Fibroblast of the conjunctiva (primary cell): ENCODE results near the gene CAPZB.

Source experiments
- DNase-seq: peaks from one replicate; pipeline ENCODE4 v3.0.0-alpha.2; 2010; ENCODE audit warnings: low read depth

The CAPZB gene

DNA sequence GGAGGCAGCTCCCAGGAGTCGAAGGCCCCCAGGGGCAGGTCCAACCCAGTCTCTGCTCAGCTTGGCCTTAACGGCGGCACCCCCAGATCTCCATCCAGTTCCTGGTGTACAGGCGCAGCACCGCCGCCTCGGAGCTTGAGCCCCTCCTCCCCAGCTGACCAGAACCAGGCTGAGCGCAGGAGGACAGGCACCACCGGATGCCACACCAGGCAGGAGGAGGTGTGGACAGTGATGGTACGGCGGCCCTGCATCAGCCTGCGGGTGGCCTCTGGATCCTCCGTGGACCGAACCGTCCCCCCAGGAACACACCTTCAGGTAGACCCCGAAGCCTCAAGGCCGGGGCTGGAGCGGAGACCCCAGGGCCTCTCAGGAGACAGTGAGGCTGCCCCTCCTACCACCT, 156.9 kb downstream of the CAPZB start:
- no peak for DNase-seq

DNA sequence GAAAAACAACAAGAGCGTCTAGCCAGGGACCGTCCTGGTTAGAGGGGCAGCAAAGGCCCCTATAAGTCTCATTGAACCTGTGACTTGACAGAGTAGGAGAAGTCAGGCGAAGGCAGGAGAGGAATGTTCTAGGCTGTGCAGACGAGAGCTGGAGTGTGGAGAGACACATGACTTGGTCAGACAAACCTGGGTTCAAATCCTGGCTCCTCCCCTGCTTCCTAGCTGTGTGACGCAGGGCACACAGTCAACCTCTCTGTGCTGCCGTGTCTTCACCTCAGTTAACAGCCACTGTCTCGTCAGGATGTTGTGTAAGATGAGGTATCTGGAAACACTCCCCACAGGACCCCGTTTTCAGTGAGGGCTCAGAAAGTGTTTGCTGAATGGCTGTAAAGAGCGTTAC, 157.6 kb downstream of the CAPZB start:
- DNase-seq, result no peak

DNA sequence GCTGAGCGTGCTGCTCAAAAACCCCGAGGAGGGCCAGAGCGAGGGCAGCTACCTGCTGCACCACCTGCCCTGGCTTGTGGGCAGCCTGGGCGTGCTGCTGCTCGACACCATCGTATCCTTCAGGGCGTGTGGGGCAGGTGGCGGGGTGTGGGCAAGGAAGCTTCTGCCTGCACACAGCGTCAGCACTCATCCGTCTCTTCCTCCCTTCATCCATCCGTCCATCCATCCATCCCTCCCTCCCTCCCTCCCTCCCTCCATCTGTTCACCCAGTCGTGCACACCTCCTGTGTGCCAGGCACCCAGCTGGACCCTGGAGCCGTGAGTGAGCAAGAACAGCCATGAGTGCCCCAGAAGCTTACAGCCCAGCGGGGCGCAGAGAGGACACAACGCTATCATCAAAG, 158.0 kb downstream of the CAPZB start:
- no peak for DNase-seq

DNA sequence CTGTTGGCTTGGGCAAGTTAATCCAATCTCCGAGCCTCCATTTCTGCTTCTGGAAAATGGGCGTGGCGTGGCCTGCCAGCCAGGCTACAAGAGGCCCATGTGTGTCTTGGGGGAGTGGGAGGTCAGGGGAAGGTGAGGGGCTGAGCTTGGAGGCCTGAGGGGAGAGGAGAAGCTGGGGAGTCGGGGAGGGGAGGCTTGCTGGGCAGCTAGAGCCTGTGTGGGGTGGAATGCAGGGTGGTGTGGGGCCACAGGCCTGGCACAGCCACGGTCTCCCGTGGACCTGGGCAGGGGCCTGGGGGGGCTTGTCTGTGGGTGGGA, 158.6 kb downstream of the CAPZB start:
- DNase-seq, result no peak

DNA sequence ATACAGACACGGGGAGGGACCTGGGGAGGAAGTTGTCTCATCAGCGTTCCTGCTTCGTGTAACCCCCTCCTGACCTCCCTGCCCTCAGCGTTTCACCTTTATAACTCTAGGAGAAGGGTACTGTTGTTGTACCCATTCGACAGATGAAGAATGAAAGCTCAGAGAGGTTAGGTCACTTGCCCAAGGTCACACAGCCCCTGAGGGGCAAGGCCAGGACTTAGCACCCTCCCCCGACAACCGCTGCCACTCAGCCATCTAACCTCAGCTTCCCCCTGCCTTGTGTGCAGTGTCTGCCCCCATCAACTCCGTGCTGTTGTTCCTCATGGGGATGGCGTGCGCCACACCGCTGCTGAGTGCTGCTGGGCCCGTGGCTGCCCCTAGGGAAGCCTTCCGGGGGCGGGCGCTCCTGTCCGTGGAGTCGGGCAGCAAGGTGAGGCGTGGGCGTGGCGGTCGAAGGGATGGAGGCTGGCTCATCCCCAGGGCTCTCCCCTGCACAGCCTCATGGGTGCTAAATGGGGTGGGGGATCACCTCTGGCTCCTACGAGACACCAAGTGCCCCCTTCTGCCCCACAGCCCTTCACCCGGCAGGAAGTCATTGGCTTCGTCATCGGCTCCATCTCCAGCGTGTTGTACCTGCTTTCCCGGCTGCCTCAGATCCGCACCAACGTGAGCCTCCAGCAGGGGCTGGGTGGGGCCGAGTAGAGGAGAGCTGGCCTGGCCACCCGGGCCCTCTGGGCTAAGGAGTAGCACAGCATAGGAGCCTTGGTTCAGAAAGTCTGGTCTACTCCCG, 159.2 kb downstream of the CAPZB start:
- DNase-seq, result no peak

DNA sequence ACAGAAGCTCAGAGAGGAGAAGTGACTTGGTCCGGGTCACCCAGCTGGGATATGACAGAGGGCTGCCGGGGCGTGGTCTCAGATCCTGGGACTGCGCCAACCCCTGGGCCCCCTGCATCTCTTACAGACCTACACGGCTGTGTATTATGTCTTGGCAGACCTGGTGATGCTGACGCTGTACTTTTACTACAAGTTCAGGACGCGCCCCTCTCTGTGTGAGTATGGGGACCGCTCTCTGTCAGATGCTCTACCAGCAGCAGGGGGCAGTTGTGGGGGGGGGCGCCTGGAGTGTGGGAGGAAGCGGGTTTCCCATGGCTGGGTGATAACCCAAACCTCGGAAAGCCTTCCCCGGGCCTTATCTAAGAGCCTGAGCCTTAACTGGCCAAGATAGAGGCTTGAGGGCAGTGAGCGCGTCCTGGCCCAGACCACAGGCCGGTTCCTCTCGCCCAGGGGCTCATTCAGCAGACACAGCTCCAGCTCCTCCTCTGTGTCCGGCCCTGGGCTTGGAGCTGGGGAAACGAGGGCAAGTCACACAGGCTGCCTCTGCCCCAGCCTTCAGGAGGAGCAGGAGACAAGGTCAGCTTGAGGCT, 159.9 kb downstream of the CAPZB start:
- no peak for DNase-seq

DNA sequence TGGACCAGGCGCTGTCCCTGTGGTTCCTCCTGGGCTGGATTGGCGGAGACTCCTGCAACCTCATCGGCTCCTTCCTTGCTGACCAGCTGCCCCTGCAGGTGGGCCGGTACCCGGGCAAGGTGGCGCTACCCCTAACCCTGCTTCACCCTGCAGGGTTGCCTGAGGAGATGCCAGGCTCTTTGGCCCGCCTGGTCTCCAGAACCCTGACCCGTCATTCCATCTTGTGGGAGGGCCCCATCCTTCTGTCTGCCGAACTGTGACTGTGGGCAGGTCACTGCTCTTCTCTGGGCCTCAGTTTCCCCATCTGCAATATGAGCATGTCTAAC, 160.7 kb downstream of the CAPZB start:
- no peak for DNase-seq

DNA sequence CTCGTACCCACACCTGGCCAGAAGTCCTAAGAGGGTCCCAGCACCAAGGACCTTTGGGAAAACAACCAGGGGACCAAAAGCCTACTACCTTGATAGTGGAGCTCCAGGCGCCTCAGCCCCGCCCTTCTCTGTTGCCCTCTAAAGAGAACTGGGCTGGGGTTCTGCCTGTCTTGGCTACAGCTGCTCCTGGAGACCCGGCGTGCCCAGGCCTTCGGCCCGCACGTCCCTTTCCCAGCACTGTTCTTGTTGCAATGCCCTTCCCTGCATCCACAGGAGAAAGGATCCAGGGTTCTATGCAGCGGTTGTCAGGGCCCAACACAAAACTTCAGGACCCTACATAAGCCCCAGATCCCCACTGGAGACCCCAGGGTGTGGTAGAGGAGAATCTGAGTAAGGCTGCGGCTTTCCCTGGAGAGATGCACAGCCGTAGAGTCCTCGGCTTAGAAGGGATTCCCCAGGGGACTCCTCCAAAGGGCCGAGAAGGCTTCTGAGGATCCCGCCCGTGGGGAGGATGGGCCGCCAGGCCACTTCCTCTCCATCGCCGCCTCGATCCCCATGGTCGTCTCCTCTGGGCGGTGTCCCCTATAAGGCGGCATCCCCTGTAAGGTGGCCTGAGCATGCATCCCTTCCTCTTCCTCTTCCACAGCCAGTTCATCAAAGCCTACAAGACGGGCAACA, 161.2 kb downstream of the CAPZB start:
- no peak for DNase-seq

DNA sequence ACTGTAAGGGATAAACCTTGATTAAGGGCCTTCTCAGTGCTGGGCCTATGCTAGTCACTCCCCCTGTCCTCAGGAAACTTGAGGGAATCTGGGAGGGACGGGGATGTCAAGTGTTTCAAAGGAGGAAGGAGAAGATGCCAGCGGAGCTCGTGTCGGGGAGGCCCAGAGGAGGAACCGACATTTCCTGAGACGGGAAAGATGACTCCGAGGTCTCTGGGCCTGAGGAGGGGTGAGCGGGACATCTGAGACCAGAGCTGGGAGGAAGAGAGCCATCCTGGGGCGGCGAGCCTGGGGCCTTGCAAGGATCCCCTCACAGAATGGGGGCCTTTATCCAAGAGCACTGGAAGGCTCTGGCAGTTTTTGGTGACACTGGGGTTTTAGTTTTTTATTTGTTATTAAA, 162.9 kb downstream of the CAPZB start:
- DNase-seq, result no peak

DNA sequence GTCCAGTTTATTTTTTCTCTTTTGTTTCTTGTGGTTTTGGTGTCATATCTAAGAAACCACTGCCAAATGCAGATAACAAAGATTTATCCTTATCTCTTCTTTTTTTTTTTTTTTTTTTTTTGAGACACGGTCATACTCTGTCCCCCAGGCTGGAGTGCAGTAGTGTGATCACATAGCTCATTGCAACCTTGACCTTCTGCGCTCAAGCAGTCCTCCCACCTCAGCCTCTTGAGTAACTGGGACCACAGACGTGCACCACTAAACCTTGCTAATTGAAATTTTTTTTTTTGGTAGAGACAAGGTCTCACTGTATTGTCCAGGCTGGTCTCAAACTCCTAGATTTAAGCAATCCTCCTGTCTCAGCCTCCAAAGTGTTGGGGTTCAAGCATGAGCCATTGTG, 164.3 kb downstream of the CAPZB start:
- no peak for DNase-seq

DNA sequence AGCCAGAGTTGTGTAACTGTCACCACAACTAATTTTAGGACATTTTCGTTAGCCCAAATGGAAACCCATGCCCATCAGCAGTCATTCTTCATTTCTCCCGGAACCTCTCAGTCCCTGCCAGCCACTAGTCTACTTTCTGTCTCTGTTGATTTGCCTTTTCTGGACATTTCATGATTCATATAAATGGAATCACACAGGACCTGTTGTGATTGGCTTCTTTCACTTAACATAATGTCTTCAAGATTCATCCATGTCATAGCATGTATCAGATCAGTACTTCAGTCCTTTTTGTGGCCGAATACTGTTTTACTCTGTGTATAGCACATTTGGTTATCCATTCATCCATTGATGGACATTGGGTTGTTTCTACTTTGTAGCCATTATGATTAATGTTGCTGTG, 166.1 kb downstream of the CAPZB start:
- no peak for DNase-seq

DNA sequence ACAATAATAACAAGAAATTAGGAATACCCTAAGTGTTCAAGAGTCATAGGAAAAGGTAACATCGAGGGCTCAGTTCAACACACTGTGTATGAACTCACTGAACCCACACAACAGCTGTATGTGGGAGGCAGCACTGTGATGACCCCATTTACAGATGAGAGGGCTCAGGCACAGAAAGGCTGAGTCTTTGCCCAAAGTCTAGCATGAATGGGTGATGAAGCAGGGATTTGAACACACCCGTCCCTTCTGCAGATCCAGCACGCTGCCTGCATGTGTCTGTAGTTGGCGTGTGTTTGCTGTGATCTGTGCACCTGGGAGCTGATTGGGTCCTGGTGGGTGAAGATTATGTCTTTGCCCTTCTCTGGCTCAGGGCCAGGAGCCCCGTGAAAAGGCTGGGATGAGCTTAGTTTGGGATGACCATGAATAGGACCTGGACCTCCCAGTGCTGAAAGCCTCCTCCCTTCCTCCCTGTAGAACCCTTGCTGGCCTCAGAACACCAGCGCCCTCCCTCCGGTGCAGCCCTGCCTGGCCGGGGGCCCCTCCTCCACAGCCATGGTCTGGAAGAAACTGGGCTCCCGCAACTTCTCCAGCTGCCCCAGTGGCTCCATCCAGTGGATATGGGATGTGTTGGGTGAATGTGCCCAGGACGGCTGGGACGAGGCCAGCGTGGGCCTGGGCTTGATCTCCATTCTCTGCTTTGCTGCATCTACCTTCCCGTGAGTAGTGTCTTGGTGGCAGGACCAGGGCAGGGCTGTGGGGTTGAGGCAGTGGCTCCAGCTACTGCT, 168.0 kb downstream of the CAPZB start:
- DNase-seq, result no peak

DNA sequence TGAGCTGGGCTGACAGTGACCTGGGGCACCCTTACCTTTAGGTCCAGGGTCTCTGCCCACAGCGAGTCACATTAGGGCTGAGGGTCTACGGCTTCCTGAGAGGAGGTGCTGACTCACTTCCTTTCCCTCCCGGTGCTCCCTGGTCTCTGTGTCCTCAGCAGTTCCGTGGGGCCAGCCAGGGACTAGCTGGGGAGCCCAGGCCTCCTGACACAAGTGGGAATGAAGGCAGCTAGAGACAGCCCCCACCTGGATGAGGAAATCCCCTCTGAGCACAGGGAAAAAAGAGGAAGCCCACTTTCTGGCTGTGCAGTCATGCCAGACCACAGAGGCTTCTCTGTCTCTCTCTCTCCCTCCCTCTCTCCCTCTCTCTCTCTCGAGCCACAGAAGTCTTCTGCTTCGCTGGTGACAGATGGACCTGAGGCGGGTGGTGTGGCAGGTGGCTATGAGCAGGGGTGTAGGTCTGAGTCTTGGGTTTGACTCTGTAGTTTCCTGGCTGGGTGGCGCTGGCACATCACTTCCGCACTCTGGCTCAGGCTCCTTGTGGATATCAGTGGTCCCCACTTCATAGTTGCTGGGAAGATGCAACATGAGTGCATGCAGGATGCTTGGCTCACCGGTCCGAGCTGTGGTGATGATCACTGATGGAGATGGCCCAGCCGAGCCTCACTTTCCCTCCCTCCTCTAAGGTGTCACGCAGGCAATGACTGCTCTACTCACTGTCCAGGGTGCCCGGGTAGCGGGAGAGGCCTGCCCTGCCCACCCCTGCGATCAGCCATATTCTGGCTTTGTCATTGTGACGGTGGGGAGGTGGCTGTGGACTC, 169.8 kb downstream of the CAPZB start:
- no peak for DNase-seq

DNA sequence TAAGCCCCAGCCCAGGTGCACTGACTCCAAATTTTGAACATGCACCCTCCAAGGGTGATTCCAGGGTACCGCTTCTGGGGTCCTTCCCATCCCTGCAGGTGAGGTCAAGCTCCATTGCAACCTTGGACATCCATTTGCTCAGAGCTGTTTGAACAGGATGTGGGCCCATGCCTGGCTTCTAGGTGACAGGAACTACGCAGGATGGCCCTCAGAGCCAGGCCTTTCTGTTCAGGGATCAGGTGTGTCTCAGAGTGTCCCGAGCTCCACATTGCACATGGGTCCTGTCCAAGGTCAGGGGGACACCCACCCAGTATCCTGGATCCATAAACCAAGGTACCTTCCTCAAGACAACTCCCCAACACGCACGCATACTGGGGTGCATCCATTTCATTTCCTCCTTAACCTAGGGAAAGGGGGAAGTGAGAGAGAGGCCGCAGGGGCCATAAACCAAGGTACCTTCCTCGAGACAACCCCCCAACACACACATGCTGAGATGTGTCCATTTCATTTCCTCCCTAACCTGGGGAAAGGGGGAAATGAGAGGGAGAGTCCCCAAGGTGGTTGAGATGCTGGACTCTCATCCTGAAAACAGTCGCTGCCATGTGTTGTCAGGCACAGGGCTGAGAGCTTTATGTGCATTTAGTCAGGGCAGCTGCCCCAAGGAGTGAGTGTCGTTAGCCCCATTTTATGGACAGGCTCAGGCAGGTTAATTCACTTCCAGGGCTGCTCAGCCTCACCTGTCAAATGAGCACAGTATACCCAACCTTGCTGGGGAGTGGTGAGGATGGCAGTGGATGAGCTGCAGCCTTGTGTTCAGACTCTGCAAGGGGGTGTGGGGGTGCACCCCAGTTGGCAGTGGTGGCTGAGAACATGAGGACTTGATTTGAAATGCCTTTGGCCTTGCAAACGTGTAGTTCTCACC, 171.1 kb downstream of the CAPZB start:
- DNase-seq, result no peak

DNA sequence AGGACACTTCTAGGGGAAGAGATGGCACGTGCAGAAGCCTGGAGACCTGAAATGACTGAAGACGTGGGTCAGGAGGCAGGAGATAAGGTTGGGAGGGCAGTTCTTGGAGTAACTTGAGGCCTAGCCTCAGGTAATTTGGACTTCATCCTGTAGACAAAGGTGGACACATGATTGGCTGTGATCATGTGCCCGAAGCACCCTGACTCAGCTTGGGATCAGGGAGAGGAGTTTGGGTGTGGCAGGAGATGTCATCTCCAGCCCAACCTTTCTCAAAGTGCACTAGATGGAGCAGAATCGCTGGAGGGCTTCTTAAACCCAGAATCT, 171.7 kb downstream of the CAPZB start:
- DNase-seq, result no peak

DNA sequence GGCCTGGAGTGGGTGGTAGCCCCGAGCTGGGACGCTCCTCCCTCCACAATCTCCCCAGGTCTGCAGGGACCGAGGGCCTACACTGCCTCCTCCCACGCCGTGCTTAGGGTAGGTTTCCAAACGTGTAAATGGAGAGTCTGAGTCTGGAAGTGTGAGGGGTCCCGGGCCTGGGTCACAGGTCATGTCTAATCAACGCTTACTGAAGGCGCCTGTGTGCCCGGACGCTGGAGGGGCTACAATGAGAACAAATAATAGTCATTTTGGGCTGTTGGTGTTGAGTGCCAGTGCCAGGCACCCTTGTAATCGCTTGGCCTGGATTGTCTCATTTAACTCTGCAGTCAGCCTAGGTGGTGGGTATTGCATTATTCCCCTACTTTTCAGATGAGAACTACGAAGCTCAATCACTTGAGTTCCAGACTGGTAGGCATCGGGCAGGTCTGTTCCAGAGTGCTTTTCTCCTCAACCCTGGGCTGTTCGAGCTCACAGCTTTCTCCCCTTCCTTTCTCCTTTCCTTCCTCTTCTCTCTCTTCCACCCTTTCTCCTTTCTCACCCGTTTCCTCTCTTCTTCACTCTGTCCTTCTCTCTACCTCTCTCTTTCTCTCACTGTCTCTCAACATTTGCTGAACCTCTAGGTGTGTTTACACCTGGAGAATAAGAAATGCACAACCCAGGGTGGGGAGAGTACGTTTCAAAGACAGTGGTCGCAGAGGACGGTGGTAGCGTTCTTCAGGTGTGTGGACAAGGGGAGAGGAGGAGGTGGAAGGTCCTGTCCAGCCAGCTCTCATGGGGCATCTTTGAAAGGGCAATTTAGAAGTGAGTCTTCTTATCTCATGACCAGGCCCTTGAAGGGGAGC, 172.3 kb downstream of the CAPZB start:
- no peak for DNase-seq

DNA sequence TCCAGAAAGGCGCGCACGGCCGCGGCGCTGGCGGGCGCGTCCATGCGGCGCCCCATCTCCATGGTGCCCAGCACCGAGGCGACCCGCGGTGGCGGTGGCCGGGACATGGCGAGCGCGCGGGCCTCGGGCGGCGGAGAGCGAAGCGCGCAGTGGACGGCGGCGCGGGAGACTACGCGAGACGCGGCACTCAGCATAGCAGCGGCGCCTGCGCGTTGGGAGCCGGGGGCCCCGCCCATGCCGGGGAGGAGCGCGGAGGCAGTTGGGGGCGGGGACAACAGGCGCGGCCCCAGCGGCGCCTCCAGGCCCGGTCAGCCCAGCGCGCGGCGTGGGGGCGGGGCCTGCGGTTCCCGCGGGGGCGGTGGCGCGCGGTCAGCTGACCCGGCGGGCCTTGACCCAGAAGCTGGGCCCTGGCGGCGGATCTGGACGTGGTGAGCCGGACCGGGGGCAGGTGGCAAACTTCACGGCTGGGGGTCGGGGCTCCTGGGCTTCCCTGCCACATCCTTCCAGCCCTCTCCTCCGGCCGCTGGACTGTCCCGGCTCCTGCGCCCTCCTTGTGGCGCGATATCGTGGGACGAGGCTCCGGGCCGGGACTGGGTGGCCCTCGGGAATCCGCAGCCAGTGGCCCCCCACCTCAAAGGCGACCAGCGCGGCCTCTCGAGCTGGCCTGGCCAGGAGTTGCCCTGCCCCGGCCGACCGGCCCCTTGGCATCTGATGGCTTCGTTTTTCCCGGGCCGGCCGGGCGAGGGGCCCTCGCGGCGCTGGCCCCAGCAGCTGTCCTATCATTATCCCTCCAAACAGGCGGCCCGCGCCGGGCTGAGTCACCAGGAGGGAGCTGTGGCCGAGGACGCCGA, 173.2 kb downstream of the CAPZB start, which contains the start of the genes AKR7A2 and SLC66A1:
Gene AKR7A2, minus strand, starts transcription at position 214 of the 851 bp plus-strand sequence. Its CDS starts 20 bp downstream, at position 194.
Gene SLC66A1, plus strand, starts transcription at position 396 of the 851 bp plus-strand sequence. CDS start 5,352 bp downstream, outside the sequence.
- DNase-seq, result peak; percentile 80

DNA sequence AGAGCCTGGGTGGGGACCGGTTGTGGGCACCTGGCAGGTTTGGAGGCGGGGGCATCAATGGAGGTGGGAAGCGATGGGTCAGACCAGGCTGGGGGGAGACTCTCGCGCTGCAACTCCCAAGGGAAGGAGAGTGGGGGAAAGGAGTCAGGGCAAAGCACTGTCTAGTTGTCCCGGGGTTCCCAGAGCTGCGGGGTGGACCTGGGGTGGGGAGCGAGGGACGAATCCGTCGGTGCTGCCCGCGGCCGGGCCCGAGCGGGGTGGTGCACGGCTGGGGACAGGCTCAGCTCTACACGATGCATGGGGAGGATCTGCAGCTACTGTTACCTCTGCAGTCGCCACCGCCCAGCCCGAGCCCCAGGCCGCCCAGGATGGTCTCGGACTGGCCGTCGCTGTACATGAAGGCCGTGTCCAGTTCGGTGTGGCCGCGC, 173.8 kb downstream of the CAPZB start:
- no peak for DNase-seq
